CD4-positive, alpha-beta T cell treated with Interleukin-1 beta for 1 hour (primary cell): ENCODE results near the gene ITGAX.
A peak's percentile ranks its signal among the peaks of the same experiment; 100 is the strongest.
"Not testable (repeated sequence)": the region's sequence is repeated elsewhere in the genome, so short reads cannot be mapped to it uniquely, and the experiment has no call there.

Experiments used
- DNase-seq, 2 donors: peaks; one replicate each; pipeline ENCODE4 v3.0.0-alpha.2; 2020 to 2022

ITGAX gene

DNA sequence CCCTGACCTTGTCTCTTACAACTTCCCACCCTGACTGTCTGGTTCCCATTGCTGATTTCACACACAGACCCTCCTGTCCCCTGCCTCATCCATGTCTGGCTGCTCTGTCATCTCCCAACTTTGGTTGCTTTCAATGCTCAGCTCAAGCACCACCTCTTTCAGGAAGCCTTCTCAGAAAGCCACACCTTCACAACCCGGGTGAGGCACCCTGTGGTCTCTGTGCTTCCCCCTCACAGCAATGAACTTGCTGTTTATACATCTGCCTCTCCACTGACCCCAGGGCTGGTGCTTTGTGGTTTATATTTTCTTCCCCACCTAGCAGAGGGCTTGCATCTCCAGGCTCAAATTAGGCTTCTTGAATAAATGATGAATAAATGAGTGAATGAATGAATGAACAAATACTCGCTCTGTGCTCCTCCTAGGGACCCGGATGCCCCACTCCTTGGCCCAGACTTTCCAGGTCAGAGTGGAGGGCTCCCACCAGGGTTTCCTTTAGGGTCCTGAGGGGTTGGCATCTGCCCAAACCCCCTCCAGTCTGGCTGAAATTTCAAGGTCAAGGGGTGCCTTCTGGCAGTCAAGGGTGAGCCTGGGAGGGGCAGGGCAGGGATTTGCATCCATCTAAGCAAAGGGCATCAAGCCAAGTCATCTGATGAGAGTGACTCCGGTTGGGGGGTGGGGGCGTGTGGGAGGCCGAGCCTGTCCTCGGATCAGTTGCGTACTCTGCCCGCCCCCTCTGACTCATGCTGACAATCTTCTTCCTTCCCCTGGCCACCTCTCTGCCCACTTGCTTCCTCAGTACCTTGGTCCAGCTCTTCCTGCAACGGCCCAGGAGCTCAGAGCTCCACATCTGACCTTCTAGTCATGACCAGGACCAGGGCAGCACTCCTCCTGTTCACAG lies at the start of gene ITGAX:
TSS of gene ITGAX (plus strand) at position 783 of the 898 bp plus-strand sequence. CDS start at position 862, 79 bp downstream.
- peak; percentile 54 to 87 for DNase-seq

DNA sequence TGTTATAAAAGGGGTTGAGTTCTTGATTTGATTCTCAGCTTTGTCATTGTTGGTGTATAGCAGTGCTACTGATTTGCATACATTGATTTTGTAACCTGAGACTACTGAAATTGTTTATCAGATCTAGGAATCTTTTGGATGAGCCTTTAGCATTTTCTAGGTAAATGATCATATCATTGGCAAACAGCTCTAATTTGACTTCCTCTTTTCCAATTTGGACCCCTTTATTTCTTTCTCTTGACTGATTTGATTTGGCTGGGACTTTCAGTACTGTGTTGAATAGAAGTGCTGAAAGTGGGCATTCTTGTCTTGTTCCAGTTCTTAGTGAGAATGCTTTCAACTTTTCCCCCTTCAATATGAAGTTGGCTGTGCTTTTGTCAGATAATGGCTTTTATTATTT lies 49.8 kb upstream of the ITGAX start:
- DNase-seq: no peak

DNA sequence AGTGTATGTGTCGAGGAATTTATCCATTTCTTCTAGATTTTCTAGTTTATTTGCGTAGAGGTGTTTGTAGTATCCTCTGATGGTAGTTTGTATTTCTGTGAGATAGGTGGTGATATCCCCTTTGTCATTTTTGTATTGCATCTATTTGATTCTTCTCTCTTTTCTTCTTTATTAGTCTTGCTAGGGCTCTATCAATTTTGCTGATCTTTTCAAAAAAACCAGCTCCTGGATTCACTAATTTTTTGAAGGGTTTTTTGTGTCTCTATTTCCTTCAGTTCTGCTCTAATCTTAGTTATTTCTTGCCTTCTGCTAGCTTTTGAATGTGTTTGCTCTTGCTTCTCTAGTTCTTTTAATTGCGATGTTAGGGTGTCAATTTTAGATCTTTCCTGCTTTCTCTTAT lies 46.6 kb upstream of the ITGAX start:
- not testable (repeated sequence) for DNase-seq

DNA sequence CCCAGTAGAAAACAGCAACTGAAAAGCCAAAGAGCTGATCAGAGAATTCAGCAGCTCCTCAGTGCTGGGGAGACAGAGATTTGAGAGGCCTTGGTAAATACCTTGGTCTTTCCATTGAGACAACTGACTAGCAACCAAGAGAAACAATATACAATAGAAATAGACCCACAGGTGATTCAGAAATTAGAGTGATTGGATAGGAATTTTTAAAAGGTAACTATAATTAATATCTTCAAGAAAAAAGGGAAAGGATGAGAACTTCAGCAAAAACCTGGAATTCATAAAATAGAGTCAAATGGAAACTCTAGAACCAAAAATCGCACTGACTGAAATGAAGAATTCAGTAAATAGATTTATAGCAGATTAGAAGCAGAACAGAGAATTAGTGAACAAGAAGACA lies 32.5 kb upstream of the ITGAX start:
- DNase-seq: no peak

DNA sequence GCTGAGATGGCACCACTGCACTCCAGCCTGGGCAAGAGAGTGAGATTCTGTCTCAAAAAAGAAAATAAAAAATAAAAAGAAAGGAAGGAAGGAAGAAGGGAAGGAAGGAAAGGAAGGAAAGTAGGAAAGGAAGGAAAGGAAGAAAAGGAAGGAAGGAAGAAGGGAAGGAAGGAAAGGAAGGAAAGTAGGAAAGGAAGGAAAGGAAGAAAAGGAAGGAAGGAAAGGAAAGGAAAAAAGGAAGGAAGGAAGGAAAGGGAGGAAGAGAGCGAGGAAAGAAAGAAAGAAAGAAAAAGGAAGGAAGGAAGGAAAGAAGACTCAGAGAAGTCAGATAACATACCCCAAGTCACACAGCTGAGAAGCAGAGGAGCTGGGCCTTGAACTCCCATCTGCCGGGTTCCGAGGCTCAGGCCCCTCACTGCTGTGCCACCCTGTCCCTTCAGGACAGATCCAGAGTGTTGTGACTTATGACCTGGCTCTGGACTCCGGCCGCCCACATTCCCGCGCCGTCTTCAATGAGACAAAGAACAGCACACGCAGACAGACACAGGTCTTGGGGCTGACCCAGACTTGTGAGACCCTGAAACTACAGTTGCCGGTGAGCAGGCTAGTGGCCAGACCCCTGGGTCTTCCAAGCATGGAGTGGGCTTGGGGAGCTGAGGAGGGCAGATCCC lies 30.9 kb upstream of the ITGAX start:
- no peak for DNase-seq

DNA sequence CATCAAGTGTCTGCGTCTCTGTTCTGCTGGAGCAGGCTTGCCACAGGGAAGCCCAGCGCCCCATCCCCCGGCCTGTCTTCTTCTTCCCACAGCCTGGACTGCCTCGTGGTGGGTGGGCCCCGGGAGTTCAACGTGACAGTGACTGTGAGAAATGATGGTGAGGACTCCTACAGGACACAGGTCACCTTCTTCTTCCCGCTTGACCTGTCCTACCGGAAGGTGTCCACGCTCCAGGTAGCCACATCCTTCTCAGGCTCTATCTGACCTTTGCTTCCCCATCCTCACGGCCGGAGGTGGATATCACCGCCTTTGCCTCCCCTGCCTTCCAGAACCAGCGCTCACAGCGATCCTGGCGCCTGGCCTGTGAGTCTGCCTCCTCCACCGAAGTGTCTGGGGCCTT lies 29.8 kb upstream of the ITGAX start:
- no peak for DNase-seq

DNA sequence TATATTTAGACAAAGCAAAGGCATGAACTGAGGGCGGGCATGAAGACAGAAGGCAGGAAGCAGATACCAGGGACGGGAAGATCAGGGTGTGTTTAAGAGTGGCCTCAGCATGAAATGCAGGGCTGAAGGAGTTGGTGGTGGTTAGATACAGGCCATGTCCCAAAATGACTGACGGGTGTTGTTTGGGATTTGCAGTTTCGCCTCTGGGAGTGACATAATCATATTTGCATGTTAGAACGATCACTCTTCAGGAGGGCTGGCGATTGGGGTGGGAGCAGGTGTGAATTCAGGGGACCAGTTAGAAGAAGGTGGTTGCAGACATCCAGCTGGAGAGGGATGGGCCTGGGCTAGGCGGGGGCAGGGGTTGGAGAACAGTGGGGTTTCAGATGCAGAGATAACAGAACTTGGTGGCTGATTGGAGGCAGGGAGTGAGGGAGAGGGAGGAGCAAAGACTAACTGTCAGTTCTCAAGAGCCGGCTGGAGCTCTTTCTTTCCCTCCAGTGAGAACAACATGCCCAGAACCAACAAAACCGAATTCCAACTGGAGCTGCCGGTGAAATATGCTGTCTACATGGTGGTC lies 27.2 kb upstream of the ITGAX start:
- DNase-seq: no peak

DNA sequence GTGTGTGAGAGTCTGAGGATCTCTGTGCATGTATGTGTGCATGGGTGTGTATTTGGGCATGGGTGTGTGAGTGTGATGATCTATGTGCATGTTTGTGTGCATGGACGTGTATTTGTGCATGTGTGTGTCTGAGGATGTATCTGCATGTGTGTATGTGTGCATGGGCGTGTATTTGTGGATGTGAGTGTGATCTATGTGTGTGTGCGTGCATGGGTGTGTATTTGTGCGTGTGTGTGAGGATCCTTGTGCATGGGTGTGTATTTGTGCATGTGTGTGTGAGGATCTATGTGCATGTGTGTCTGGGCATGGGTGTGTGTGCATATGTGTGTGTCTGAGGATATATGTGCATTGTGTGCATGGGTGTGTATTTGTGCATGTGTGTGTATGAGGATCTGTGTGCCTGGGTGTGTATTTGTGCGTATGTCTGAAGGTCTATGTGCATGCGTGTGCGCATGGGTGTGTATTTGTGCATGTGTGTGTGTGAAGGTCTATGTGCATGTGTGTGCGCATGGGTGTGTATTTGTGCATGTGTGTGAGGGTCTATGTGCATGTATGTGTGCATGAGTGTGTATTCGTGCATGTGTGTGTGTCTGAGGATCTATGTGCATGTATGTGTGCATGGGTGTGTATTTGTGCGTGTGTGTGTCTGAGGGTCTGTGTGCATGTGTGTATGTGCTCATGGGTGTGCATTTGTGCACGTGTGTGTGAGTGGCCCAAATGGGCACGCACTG lies 26.5 kb upstream of the ITGAX start:
- DNase-seq: no peak

DNA sequence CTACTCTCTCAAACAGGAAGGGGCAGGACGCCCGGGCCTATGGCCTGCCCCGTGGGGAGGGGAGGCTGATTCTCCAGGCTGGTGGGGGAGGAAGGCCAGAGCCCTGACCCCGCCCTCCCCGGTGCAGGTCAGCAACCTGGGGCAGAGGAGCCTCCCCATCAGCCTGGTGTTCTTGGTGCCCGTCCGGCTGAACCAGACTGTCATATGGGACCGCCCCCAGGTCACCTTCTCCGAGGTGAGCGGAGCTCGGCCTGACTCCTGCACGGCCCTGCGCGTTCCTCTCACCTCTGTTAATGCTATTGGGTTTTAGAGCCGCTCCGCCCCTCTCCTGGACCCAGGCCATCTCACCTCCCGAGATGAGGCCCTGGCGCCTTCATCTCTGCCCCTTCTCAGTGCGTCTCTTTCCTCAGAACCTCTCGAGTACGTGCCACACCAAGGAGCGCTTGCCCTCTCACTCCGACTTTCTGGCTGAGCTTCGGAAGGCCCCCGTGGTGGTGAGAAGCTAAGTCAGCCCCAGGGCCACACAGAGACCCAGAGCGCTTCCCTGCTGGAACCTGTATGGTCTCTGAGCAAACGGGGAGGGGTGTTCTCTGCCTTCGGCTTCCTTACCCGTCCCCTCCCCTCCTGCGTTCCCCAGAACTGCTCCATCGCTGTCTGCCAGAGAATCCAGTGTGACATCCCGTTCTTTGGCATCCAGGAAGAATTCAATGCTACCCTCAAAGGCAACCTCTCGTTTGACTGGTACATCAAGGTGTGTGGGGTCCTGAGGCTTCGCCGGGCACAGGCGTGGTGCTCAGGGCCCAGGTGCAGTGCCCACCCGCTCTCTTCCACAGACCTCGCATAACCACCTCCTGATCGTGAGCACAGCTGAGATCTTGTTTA lies 25.1 kb upstream of the ITGAX start:
- no peak for DNase-seq

DNA sequence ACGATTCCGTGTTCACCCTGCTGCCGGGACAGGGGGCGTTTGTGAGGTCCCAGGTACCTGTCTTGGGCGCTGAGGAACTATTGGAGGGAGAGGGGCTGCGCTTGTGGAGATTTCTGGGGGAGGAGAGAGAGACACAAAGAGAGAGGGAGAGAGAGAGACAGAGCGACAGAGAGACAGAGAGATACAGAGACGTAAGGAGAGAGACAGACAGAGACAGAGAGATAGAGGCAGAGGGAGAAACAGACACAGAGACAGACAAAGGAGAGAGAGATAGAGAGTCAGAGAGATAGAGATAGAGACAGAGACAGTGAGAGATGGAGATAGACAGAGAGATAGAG lies 24.5 kb upstream of the ITGAX start:
- DNase-seq: no peak

DNA sequence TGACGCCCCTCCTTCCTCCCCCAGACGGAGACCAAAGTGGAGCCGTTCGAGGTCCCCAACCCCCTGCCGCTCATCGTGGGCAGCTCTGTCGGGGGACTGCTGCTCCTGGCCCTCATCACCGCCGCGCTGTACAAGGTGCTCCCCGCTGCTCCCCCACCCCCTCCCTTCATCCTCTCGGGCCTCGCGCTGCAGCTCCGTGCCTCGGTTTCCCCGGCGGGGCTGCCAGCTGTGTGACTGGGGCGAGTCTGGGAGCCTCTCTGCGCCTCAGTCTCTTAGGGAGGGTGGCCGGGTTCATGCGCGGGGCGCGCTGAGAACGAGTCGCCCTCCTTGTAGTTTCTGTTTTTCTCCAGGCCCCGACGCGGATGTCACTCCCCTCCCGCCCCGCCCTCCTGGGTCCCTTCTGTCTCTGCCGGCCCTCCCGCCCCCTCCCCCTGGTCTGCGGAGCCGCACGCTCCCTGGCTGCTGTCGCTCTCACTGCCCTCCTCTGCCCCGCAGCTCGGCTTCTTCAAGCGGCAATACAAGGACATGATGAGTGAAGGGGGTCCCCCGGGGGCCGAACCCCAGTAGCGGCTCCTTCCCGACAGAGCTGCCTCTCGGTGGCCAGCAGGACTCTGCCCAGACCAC lies 23.7 kb upstream of the ITGAX start:
- DNase-seq: peak in 1 of 2 donors; percentile 26

DNA sequence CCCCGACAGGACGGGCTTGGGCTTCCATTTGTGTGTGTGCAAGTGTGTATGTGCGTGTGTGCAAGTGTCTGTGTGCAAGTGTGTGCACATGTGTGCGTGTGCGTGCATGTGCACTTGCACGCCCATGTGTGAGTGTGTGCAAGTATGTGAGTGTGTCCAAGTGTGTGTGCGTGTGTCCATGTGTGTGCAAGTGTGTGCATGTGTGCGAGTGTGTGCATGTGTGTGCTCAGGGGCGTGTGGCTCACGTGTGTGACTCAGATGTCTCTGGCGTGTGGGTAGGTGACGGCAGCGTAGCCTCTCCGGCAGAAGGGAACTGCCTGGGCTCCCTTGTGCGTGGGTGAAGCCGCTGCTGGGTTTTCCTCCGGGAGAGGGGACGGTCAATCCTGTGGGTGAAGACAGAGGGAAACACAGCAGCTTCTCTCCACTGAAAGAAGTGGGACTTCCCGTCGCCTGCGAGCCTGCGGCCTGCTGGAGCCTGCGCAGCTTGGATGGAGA lies 23.1 kb upstream of the ITGAX start:
- DNase-seq: no peak

DNA sequence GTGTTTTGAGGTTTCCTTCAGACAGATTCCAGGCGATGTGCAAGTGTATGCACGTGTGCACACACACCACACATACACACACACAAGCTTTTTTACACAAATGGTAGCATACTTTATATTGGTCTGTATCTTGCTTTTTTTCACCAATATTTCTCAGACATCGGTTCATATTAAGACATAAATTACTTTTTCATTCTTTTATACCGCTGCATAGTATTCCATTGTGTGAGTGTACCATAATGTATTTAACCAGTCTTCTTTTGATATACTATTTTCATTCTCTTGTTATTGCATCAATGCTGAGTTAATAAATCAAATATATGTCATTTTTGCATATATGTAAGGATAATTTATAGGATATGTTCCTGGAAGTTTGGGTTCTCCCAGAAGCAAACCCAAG lies 22.4 kb upstream of the ITGAX start:
- DNase-seq: no peak

DNA sequence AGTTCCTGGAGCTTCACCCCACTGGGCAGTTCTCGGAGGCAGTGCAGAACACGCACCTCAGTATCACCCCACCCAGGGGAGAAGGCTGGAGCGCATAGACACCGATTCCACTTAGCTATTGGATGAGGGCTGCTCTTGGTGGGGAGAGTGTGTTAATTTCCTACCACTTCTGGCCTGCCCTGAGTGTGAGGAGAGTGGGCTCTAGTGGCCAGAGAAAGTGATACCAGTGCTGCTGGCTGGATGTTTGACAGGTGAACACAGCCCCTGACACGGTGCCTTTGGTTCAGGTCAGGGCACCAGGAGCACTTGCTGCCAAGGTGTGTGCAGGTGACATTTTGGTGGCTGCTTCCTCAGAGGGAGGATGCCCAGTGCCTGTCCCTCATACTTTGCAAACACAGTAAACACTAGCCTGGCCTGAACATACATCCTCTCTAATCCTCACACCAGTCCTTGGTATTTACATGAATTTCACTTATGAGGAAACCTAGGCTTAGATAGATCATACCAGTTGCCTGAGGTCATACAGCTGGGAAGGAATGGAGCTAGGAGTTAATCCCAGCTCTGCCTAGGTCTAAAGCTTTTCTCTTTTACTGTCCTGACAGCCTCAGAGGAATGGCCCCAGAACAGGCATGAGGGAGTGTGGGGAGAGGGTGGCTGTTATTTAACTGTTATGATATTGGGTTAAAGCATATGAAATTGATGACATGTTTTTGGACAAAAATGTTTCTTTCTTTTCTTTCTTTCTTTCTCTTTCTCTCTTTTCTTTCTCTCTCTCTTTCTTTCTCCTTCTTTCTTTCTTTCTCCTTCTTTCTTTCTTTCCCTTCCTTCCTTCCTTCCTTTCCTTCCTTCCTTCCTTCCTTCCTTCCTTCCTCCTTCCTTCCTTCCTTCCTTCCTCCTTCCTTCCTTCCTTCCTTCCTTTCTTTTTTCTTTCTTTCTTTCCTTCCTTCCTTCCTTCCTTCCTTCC lies 21.0 kb upstream of the ITGAX start:
- peak; percentile 44 to 62 for DNase-seq

DNA sequence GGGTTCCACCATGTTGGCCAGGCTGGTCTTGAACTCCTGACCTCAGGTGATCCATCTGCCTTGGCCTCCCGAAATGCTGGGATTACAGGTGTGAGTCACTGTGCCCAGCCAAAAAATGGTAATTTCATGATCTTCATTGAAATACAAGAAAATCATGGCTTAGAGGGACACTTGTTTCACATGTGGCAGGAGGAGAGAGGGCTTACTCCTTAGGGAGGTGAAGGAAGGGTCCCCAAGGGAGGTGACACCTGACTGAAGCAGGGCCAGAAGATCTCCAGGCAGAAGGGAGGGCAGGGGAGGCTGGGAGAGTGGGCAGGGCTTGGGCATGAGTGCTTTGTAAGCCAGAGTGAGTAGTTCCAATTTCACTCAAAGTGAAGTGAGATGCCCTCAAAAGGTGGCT lies 20.0 kb upstream of the ITGAX start:
- no peak for DNase-seq

DNA sequence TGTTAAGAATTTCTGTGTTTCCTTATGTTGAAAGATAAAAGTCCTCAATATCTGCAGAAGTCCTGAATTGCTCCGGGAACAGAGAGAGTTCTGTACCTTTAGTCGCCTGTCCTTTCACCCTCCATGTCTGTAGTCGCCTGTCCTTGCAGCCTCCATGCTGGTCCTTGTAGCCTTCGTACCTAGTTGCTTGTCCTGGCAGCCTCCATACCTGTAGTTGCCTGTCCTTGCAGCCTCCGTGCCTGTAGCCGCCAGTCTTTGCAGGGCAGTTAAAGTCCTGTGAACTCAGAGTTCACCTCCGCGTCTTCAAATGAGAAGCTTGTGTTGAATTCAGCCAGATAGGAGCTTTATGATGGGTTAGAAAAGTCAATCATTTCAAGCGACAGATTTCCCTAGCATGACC lies 19.5 kb upstream of the ITGAX start:
- no peak for DNase-seq

DNA sequence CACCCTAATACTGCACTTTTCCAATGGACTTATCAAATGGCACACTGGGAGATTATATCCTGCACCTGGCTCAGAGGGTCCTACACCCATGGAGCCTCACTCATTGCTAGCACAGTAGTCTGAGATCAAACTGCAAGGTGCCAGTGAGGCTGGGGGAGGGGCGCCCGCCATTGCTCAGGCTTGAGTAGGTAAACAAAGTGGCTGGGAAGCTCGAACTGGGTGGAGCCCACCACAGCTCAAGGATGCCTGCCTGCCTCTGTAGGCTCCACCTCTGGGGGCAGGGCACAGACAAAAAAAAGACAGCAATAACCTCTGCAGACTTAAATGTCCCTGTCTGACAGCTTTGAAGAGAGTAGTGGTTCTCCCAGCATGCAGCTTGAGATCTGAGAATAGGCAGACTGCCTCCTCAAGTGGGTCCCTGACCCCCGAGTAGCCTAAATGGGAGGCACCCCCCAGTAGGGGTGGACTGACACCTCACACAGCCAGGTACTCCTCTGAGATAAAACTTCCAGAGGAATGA lies 16.8 kb upstream of the ITGAX start:
- not testable (repeated sequence) for DNase-seq

DNA sequence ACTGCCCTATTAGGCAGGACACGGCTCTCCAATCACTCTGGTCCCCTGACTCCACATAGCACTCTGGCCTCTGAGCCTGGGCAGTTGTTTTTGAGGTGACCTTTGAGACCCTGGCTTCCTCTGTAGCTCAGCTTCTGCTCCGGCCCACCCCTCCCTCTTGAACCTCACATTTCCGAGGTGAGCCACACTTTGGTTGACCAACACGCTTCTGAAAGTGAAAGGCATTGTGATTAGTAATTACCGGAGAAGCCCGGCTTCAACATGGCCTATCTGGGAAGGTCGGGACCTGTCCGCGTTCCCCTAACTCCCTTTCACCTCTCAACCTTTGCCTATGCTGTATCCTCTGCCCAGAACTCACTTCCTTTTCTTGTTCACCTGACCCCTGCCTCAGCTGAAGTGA lies 10.3 kb upstream of the ITGAX start:
- DNase-seq: no peak

DNA sequence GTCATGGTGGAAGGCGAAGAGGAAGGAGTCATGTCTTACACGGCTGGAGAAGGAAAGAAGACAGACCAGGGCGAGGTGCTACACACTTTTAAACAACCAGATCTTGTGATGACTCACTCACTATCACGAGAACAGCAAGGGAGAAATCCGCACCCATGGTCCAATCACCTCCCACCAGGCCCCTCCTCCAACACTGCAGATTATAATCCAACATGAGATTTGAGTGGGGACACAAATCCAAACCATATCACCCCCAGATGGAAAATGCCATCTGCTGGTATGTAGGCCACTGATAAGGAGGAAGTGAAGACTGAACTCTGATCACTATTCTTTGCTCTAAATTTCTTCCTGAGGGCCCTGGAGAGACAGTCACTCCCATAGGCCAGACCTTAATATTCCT lies 7.5 kb upstream of the ITGAX start:
- DNase-seq: no peak

DNA sequence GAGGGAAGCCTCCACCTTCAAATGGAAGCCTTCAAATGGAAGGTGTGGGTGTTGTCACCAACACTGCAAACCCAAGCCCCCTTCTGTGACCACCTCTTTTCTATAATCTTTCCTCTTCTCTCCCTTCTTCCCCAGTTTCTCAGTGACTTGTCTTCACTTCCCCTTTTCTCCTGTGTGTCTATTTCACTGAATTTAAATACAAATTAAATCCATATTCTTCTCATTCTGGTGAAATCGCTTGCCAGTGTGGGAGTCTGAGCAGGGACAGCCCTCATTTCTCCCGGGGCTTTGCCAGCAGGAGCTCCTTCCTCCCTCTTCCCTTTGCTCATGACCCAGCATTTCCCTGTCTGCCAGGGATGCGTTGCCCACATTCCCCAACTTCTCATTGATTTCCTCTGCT lies 6.4 kb upstream of the ITGAX start:
- DNase-seq: no peak
